HEK293 (cell line): ENCODE measurements around the gene CCNDBP1.

Experiments
- CTCF ChIA-PET: fragments of 350-600 bp; formaldehyde crosslinking; extraction: SDS; loops from one replicate; lab custom pipeline; 2021; ENCODE audit warnings: antibody characterized with exemption; lab: Yijun Ruan, JAX
- POLR2A ChIA-PET: fragments of 300-600 bp; formaldehyde crosslinking; extraction: SDS; loops from one replicate; lab custom pipeline; 2020; ENCODE audit warnings: antibody characterized with exemption, inconsistent platforms; lab: Yijun Ruan, JAX
- H3K27ac ChIP-seq: fragments of 200-500 bp; sonication (Bioruptor generic); 2 replicates; pipeline ENCODE4 v1.5.1; 2014; ENCODE audit warnings: low read depth, low read length, control low read depth, inconsistent platforms; ENCODE audit errors: extremely low read depth
- H3K36me3 ChIP-seq, 2 experiments: fragments of 200-500 bp in 1 of 2; sonication (Bioruptor generic) in 1 of 2; 1 replicate in 1 of 2; 2 replicates in 1 of 2; pipeline ENCODE4 v1.5.1; 2014 to 2017; ENCODE audit warnings: inconsistent platforms in 2 of 2, low read length in 2 of 2; ENCODE audit not compliant: control insufficient read depth in 2 of 2, insufficient read depth in 1 of 2
- H3K4me1 ChIP-seq: fragments of 200-500 bp; sonication (Bioruptor generic); 2 replicates; pipeline ENCODE4 v1.5.1; 2014; ENCODE audit warnings: mild to moderate bottlenecking, low read length, inconsistent platforms; ENCODE audit not compliant: control insufficient read depth, insufficient read depth
- H3K4me3 ChIP-seq: 2 replicates; pipeline ENCODE4 v1.5.1; 2011; ENCODE audit warnings: low read depth, mild to moderate bottlenecking, control low read depth, low read length, moderate library complexity
- H3K9me3 ChIP-seq: fragments of 200-500 bp; sonication (Bioruptor generic); 2 replicates; pipeline ENCODE4 v1.5.1; 2014; ENCODE audit warnings: low read depth, low read length, inconsistent platforms; ENCODE audit not compliant: control insufficient read depth, insufficient read depth
- FEZF1 ChIP-seq: fragments of 450-650 bp; formaldehyde crosslinking; IDR thresholded peaks from 2 replicates; pipeline ENCODE4 v1.5.1; 2016; ENCODE audit warnings: missing biosample characterization, missing genetic modification characterization
- IKZF3 ChIP-seq: fragments of 450-650 bp; IDR thresholded peaks from 2 replicates; pipeline ENCODE4 v1.5.0; 2018; ENCODE audit warnings: missing biosample characterization, mild to moderate bottlenecking, missing genetic modification characterization, moderate library complexity
- PATZ1 ChIP-seq: fragments of 450-650 bp; formaldehyde crosslinking; IDR thresholded peaks from 2 replicates; pipeline ENCODE4 v1.5.1; 2016; ENCODE audit warnings: missing biosample characterization, missing genetic modification characterization
- PRDM10 ChIP-seq: fragments of 450-650 bp; formaldehyde crosslinking; IDR thresholded peaks from 2 replicates; pipeline ENCODE4 v1.5.1; 2016; ENCODE audit warnings: missing biosample characterization, missing genetic modification characterization
- PRDM2 ChIP-seq: fragments of 450-650 bp; formaldehyde crosslinking; IDR thresholded peaks from 2 replicates; pipeline ENCODE4 v1.5.1; 2016; ENCODE audit warnings: missing biosample characterization, missing genetic modification characterization, borderline replicate concordance
- SCRT1 ChIP-seq: fragments of 450-650 bp; formaldehyde crosslinking; IDR thresholded peaks from 2 replicates; pipeline ENCODE4 v1.5.1; 2016; ENCODE audit warnings: missing biosample characterization, missing genetic modification characterization, borderline replicate concordance
- ZBTB10 ChIP-seq: fragments of 450-650 bp; formaldehyde crosslinking; IDR thresholded peaks from 2 replicates; pipeline ENCODE4 v1.5.1; 2016; ENCODE audit warnings: missing biosample characterization, missing genetic modification characterization
- ZNF146 ChIP-seq: fragments of 450-650 bp; formaldehyde crosslinking; IDR thresholded peaks from 2 replicates; pipeline ENCODE4 v1.5.1; 2016; ENCODE audit warnings: missing biosample characterization, missing genetic modification characterization
- ZNF175 ChIP-seq: fragments of 450-650 bp; formaldehyde crosslinking; IDR thresholded peaks from 2 replicates; pipeline ENCODE4 v1.5.1; 2016; ENCODE audit warnings: missing biosample characterization, missing genetic modification characterization
- ZNF19 ChIP-seq: fragments of 450-650 bp; formaldehyde crosslinking; IDR thresholded peaks from 2 replicates; pipeline ENCODE4; 2016; ENCODE audit warnings: missing biosample characterization, missing genetic modification characterization, low read depth
- ZNF202 ChIP-seq: fragments of 450-650 bp; formaldehyde crosslinking; IDR thresholded peaks from 2 replicates; pipeline ENCODE4 v1.5.1; 2016; ENCODE audit warnings: missing biosample characterization, missing genetic modification characterization, borderline replicate concordance
- ZNF214 ChIP-seq: fragments of 450-650 bp; formaldehyde crosslinking; IDR thresholded peaks from 2 replicates; pipeline ENCODE4 v1.5.1; 2017; ENCODE audit warnings: missing biosample characterization, mild to moderate bottlenecking, missing genetic modification characterization, borderline replicate concordance
- ZNF311 ChIP-seq: fragments of 450-650 bp; formaldehyde crosslinking; IDR thresholded peaks from 2 replicates; pipeline ENCODE4 v1.5.1; 2017; ENCODE audit warnings: missing biosample characterization, missing genetic modification characterization, borderline replicate concordance
- ZNF341 ChIP-seq: fragments of 450-650 bp; formaldehyde crosslinking; IDR thresholded peaks from 2 replicates; pipeline ENCODE4; 2016; ENCODE audit warnings: low read depth, missing biosample characterization, missing genetic modification characterization
- ZNF433 ChIP-seq: fragments of 450-650 bp; formaldehyde crosslinking; IDR thresholded peaks from 2 replicates; pipeline ENCODE4 v1.5.1; 2016; ENCODE audit warnings: missing biosample characterization, missing genetic modification characterization, low read depth
- ZNF561 ChIP-seq: fragments of 450-650 bp; IDR thresholded peaks from 2 replicates; pipeline ENCODE4 v1.5.1; 2018; ENCODE audit warnings: missing biosample characterization, missing genetic modification characterization, borderline replicate concordance
- ZNF580 ChIP-seq: fragments of 450-650 bp; formaldehyde crosslinking; IDR thresholded peaks from 2 replicates; pipeline ENCODE4 v1.5.1; 2016; ENCODE audit warnings: missing biosample characterization, missing genetic modification characterization
- ZNF692 ChIP-seq: fragments of 450-650 bp; formaldehyde crosslinking; IDR thresholded peaks from 2 replicates; pipeline ENCODE4 v1.5.1; 2016; ENCODE audit warnings: missing biosample characterization, missing genetic modification characterization

Gene CCNDBP1

GRCh38 chr15:43204016-43204901, 19.1 kb downstream of the CCNDBP1 start (continued):
- TF ChIP-seq PRDM10 (tag by site-specific recombination) (peak; percentile 39), ZNF146 (no peak), ZNF692 (tag by site-specific recombination) (0 out of 2 replicates have a peak, but pooled peaks have one; percentile 18)

- TF ChIP-seq ZNF580 (tag by site-specific recombination) (no peak), PRDM2 (tag by site-specific recombination) (no peak), ZNF341 (tag by site-specific recombination) (no peak), ZNF561 (no peak), FEZF1 (no peak), ZNF202 (tag by site-specific recombination) (no peak), PATZ1 (tag by site-specific recombination) (no peak), ZNF175 (no peak), ZNF311 (tag by site-specific recombination) (no peak), ZNF214 (tag by site-specific recombination) (no peak), ZNF433 (no peak), IKZF3 (tag by site-specific recombination) (no peak), ZNF19 (tag by site-specific recombination) (no peak), SCRT1 (tag by site-specific recombination) (no peak), ZBTB10 (tag by site-specific recombination) (no peak)
- no peaks in the 10 kb centered on the region for H3K9me3 ChIP-seq
- ChIA-PET CTCF (interaction anchor here (1.0 kb wide), 1 partner anchor 13 kb away, joined by 3 read pairs; no protein-coding TSS in a partner anchor), POLR2A (no interaction called here)
- H3K4me1 ChIP-seq, result no peaks in the 10 kb centered on the region
- H3K27ac ChIP-seq, result no peak overlapping the region
- no peak overlapping the region for H3K4me3 ChIP-seq
- H3K36me3 ChIP-seq, result no peaks in the 10 kb centered on the region
These were observed 20.9 kb downstream of the CCNDBP1 start for GRCh38 chr15:43206054-43206453.
